Measurements from ENCODE around the gene DNAH1.

GRCh38 chr3:52402706-52403270 is 86.7 kb downstream of the DNAH1 start:
- no peak for TF ChIP-seq CTCF (optimal IDR thresholded peaks at IDR 0.05 in 1 of 3, IDR thresholded peaks at IDR 0.05 in 1 of 3, conservative IDR thresholded peaks at IDR 0.05 in 1 of 3; ENCODE audit: extremely low read depth in 1 of 3, insufficient read depth in 2 of 3, low read length in 3 of 3)
- no peak for TF ChIP-seq EZH2 (IDR thresholded peaks at IDR 0.05; ENCODE audit: low read length)

Data from keratinocyte (primary cell).